Measurements from ENCODE around the gene S100A16.
A peak's percentile ranks its signal among the peaks of the same experiment; 100 is the strongest.

- TF ChIP-seq CTCF (IDR thresholded peaks at IDR 0.05) (no peak), POLR2A (IDR thresholded peaks at IDR 0.05) (peak in 1 of 2 donors; percentile 81)
Measured at GRCh38 chr1:153565529-153566374, 47.2 kb downstream of the S100A16 start, which contains the start of gene S100A2.

Measured in Peyer's patch (tissue), 4 donors.